Activated CD4-positive, alpha-beta memory T cell treated with anti-CD3 and anti-CD28 coated beads for 36 hours (primary cell): Measurements from ENCODE around the gene PHTF2. TPM values are rescaled to one million over a fixed set of nuclear protein-coding genes. Genes with fewer than 3 reads are reported as not detected.

Experiments used
- CTCF ChIA-PET: fragments of 350-600 bp; sonication (Branson Sonifier 250); formaldehyde crosslinking; loops from one replicate; lab custom pipeline; 2021; ENCODE audit warnings: antibody characterized with exemption, inconsistent platforms; lab: Charles Lee
- POLR2A ChIA-PET: fragments of 350-600 bp; sonication (Branson Sonifier 250); formaldehyde crosslinking; loops from one replicate; lab custom pipeline; 2021; ENCODE audit warnings: antibody characterized with exemption; lab: Charles Lee
- DNase-seq: peaks from one replicate; pipeline ENCODE4 v3.0.0-alpha.2; 2020
- H3K27ac Mint-ChIP-seq: one replicate; pipeline ENCODE4 v1.8.0; 2021; ENCODE audit warnings: mixed read lengths
- H3K27me3 Mint-ChIP-seq: one replicate; pipeline ENCODE4 v1.8.0; 2021; ENCODE audit warnings: mixed read lengths
- H3K36me3 Mint-ChIP-seq: one replicate; pipeline ENCODE4 v1.8.0; 2021; ENCODE audit warnings: mixed read lengths
- H3K4me1 Mint-ChIP-seq: one replicate; pipeline ENCODE4 v1.8.0; 2021; ENCODE audit warnings: low read depth, mixed read lengths
- H3K4me3 Mint-ChIP-seq: one replicate; pipeline ENCODE4 v1.8.0; 2021; ENCODE audit warnings: mild to moderate bottlenecking, mixed read lengths
- H3K9me3 Mint-ChIP-seq: one replicate; pipeline ENCODE4 v1.8.0; 2021; ENCODE audit warnings: mixed read lengths
- intact Hi-C: fragments of 100-400 bp; cut with micrococcal nuclease; formaldehyde crosslinking; loops from one replicate; pipeline ENCODE4 v1.15.1; 2023
- total RNA-seq, 2 experiments: library from RNA; stranded (reverse); gene quantifications; one replicate each; pipeline ENCODE4 v1.2.3, GENCODE V29; 2021

Gene PHTF2
- 10 to 100 TPM; 40.8 to 41.2 TPM for total RNA-seq

DNA sequence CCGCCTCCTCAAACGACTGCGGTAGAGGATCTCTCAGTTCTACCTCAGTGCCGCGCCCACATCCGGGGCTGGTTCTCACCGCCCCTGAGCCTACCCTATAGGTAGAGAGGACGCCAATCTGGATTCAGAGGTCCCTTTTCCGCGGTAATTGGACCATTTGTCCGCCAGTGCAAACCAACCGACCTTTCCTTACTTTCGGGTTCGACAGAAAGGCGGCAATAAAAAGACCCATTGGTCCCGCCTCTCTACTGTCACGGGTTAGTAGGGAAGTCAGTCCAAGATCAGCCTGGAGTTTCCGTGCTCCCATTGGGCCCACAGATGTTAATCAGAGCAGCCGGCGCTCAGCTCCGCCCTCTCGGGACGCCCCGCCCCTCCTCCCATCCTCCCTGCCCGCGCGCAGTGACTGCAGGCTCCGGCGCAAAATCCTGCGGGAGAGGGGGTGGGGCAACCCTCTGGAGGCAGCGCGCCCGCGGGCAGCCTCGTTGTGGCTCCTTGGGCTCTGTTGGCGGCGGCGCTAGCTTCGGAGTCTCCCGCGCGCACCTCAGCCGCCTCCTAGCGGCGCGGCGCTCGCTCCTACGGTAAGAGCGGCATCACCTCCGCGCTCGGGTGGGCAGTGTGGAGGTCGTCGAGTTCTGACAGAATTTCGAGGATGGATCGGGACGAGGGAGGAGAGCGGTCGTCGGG is at the start of gene PHTF2, which contains the start of gene TMEM60:
Gene PHTF2 (plus strand): TSS at position 380 of the 684 bp plus-strand sequence.
Gene TMEM60 (minus strand): TSS at position 41 of the 684 bp plus-strand sequence. CDS start 4,061 bp downstream, outside the sequence.
- H3K4me3 Mint-ChIP-seq: peak within 1 kb of the TSS; percentile 91
- intact Hi-C loops: loop anchor here (1.0 to 5.0 kb wide), 7 partner anchors 33 to 676 kb away; partner anchors contain the start of genes CCDC146, PTPN12 and RSBN1L

DNA sequence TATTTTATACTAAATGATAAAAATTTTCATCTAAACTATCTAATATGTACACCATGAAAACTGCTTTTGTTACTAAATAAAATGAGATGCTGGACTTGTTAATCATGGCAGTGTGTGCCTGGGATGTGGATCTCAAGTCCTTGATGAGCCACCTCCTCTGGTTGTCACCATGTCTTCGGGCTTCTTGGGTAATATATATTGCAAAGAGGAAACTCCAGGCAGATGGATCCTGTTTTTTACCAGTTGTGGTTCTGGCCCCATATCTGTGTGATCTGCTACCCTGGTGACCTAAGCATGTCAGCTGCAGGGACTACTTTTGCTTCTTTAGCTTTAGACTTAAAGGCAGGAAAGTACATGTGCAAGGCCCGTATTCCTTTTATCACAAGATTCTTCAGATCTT is 46.6 kb upstream of the PHTF2 start:
- ChIA-PET POLR2A (no interaction called here), CTCF (interaction anchor here (2.5 kb wide), 1 partner anchor 100 kb away, joined by 20 read pairs; no protein-coding TSS in a partner anchor)
- no peak for DNase-seq
- intact Hi-C loops: no loop called here
- H3K27me3 Mint-ChIP-seq: no peaks in the 10 kb centered on the region
- H3K4me3 Mint-ChIP-seq: no peak overlapping the region
- peaks cover 42% of the 10 kb centered on the region for H3K4me1 Mint-ChIP-seq
- peaks cover 12% of the 10 kb centered on the region for H3K36me3 Mint-ChIP-seq
- H3K27ac Mint-ChIP-seq: no peak overlapping the region
- no peaks in the 10 kb centered on the region for H3K9me3 Mint-ChIP-seq

More for the DNA sequence above, at the start of gene PHTF2, which contains the start of gene TMEM60:
- ChIA-PET POLR2A (interaction anchor here (0.5 to 2.3 kb wide), 6 partner anchors 13 to 102 kb away, joined by 3 to 25 read pairs (median 4); partner anchors contain the start of gene RSBN1L), CTCF (interaction anchor here (0.7 to 2.4 kb wide), 10 partner anchors 14 to 222 kb away, joined by 3 to 12 read pairs (median 4); no protein-coding TSS in a partner anchor)
- H3K4me1 Mint-ChIP-seq: peaks cover 68% of the 10 kb centered on the region
- peak within 1 kb of the TSS; percentile 92 for H3K27ac Mint-ChIP-seq
- H3K27me3 Mint-ChIP-seq: no peaks in the 10 kb centered on the region
- H3K36me3 Mint-ChIP-seq: peaks cover 13% of the 10 kb centered on the region
- no peaks in the 10 kb centered on the region for H3K9me3 Mint-ChIP-seq
- DNase-seq: peak; percentile 96

DNA sequence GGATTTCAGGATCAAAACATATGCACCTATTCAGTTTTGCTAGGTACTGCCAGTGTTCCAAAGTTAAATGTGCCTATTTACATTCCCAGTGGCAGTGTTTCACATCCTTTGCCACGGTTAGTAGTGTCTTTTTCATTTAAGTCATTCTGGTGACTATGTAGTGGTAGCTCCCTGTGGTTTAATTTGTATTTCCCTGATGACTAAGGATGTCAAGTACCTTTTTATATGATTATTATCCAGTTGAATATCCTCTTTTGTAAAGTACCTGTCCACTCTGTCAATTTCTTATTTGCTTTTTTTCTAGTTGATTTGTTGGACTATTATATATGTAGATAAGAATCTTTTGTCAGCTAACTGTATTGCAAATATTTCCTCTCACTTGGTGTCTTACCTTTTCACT is 45.4 kb upstream of the PHTF2 start:
- H3K27me3 Mint-ChIP-seq: no peaks in the 10 kb centered on the region
- POLR2A ChIA-PET: no interaction called here
- H3K4me3 Mint-ChIP-seq: no peak overlapping the region
- H3K36me3 Mint-ChIP-seq: peaks cover 12% of the 10 kb centered on the region
- H3K27ac Mint-ChIP-seq: no peak overlapping the region
- H3K9me3 Mint-ChIP-seq: no peaks in the 10 kb centered on the region
- peaks cover 48% of the 10 kb centered on the region for H3K4me1 Mint-ChIP-seq
- CTCF ChIA-PET: interaction anchor here (0.9 to 2.5 kb wide), 4 partner anchors 94 to 182 kb away, joined by 3 to 20 read pairs (median 5); no protein-coding TSS in a partner anchor
- DNase-seq: no peak
- intact Hi-C loops: no loop called here

DNA sequence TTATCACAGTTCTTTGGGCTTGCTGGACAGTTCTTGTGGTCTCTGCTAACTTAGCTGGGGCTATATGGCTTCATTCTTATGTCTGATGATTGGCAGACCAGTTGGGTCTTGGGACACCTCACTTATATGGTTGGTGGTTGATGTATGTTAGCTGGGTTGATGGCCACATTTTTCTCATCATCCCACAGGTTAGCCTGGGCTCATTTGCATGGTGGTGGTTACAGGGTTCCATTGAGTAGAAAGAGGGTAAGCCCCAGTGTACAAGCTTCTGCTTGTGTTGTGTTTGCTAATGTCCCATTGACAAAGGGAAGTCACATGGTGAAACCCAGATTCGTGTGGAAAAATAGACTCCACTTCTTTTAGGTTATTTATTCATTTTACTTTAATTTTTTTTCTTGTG is 41.0 kb upstream of the PHTF2 start:
- no peak overlapping the region for H3K4me3 Mint-ChIP-seq
- no peaks in the 10 kb centered on the region for H3K36me3 Mint-ChIP-seq
- POLR2A ChIA-PET: interaction anchor here (1.5 kb wide), 1 partner anchor 62 kb away, joined by 5 read pairs; the partner anchor contains the start of gene RSBN1L
- H3K27me3 Mint-ChIP-seq: no peaks in the 10 kb centered on the region
- intact Hi-C loops: loop anchor here (5.0 kb wide), 1 partner anchor 220 kb away; the partner anchor contains the start of gene PTPN12
- H3K4me1 Mint-ChIP-seq: peaks cover 31% of the 10 kb centered on the region
- no peaks in the 10 kb centered on the region for H3K9me3 Mint-ChIP-seq
- H3K27ac Mint-ChIP-seq: peak overlapping the region; percentile 68
- CTCF ChIA-PET: interaction anchor here (0.7 to 3.7 kb wide), 5 partner anchors 59 to 126 kb away, joined by 3 to 39 read pairs (median 4); no protein-coding TSS in a partner anchor
- peak; percentile 26 for DNase-seq

DNA sequence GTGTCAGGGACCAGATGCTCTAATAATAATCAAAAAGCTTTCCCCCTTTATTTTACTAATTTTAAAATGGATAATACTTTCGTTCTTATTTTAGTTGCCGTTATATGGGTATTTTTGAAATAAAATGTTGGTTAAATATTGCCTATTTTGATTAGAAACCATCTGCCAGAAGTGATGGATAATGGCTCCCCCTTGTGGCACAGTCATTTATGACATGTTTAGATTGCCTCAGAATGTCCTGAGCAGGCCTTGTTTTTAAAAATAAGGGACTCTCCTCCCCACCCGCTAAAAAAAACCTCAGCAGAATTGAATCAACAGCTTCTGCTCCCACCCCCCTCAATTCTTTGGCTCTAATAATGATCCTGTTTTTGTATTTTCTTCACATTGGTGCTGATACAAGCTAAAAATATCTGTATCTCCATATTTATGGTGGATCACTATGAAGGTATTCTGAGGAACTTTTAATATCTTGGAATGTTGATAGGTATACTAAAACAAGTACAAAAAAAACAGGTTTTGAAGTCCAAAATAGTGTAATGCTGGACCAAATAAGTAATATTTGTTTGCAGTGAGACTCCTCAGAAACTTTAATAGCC is 39.2 kb upstream of the PHTF2 start:
- H3K27me3 Mint-ChIP-seq: no peaks in the 10 kb centered on the region
- no peak overlapping the region for H3K4me3 Mint-ChIP-seq
- peaks cover 21% of the 10 kb centered on the region for H3K4me1 Mint-ChIP-seq
- no peak overlapping the region for H3K27ac Mint-ChIP-seq
- ChIA-PET CTCF (interaction anchor here (0.6 to 3.7 kb wide), 27 partner anchors 12 to 637 kb away, joined by 3 to 156 read pairs (median 4); partner anchors contain the start of genes CCDC146, GSAP and RSBN1L), POLR2A (no interaction called here)
- peak; percentile 65 for DNase-seq
- H3K36me3 Mint-ChIP-seq: no peaks in the 10 kb centered on the region
- no peaks in the 10 kb centered on the region for H3K9me3 Mint-ChIP-seq
- intact Hi-C loops: loop anchor here (1.0 to 5.0 kb wide), 4 partner anchors 63 to 281 kb away; partner anchors contain the start of genes PTPN12 and RSBN1L

GRCh38 chr7:77760809-77761453 is 37.6 kb upstream of the PHTF2 start:
- intact Hi-C loops: no loop called here
- no peaks in the 10 kb centered on the region for H3K9me3 Mint-ChIP-seq
- H3K4me3 Mint-ChIP-seq: no peak overlapping the region
- peaks cover 19% of the 10 kb centered on the region for H3K4me1 Mint-ChIP-seq
- no peak overlapping the region for H3K27ac Mint-ChIP-seq
- H3K27me3 Mint-ChIP-seq: no peaks in the 10 kb centered on the region
- ChIA-PET CTCF (interaction anchor here (0.8 to 3.7 kb wide), 5 partner anchors 35 to 390 kb away, joined by 3 to 156 read pairs (median 11); partner anchors contain the start of gene RSBN1L), POLR2A (no interaction called here)
- peaks cover 4% of the 10 kb centered on the region for H3K36me3 Mint-ChIP-seq
- no peak for DNase-seq

GRCh38 chr7:77765481-77765880 is 33.1 kb upstream of the PHTF2 start:
- Mint-ChIP-seq H3K4me3 (no peak overlapping the region), H3K4me1 (peaks cover 7% of the 10 kb centered on the region), H3K9me3 (no peaks in the 10 kb centered on the region), H3K27me3 (no peaks in the 10 kb centered on the region), H3K36me3 (peaks cover 9% of the 10 kb centered on the region), H3K27ac (no peak overlapping the region)
- intact Hi-C loops: no loop called here
- ChIA-PET POLR2A (no interaction called here), CTCF (interaction anchor here (0.7 to 1.1 kb wide), 2 partner anchors 107 to 114 kb away, joined by 5 to 7 read pairs; no protein-coding TSS in a partner anchor)
- DNase-seq: no peak

- Mint-ChIP-seq H3K36me3 (peaks cover 11% of the 10 kb centered on the region), H3K27me3 (no peaks in the 10 kb centered on the region)
These were observed 32.4 kb upstream of the PHTF2 start for GRCh38 chr7:77765906-77766800.

GRCh38 chr7:77766801-77767605 is 31.6 kb upstream of the PHTF2 start:
- CTCF ChIA-PET: no interaction called here
- POLR2A ChIA-PET: no interaction called here
- DNase-seq: no peak
- Mint-ChIP-seq H3K27ac (no peak overlapping the region), H3K4me3 (no peak overlapping the region), H3K36me3 (peaks cover 11% of the 10 kb centered on the region), H3K9me3 (no peaks in the 10 kb centered on the region), H3K27me3 (no peaks in the 10 kb centered on the region), H3K4me1 (peaks cover 7% of the 10 kb centered on the region)
- intact Hi-C loops: no loop called here

More at GRCh38 chr7:77765906-77766800, 32.4 kb upstream of the PHTF2 start:
- ChIA-PET POLR2A (no interaction called here), CTCF (interaction anchor here (1.1 kb wide), 1 partner anchor 115 kb away, joined by 7 read pairs; no protein-coding TSS in a partner anchor)
- Mint-ChIP-seq H3K4me3 (no peak overlapping the region), H3K4me1 (peaks cover 7% of the 10 kb centered on the region), H3K9me3 (no peaks in the 10 kb centered on the region), H3K27ac (no peak overlapping the region)
- no peak for DNase-seq
- intact Hi-C loops: no loop called here

- intact Hi-C loops: no loop called here
- ChIA-PET POLR2A (no interaction called here), CTCF (no interaction called here)
- Mint-ChIP-seq H3K27ac (no peak overlapping the region), H3K36me3 (peaks cover 16% of the 10 kb centered on the region), H3K27me3 (no peaks in the 10 kb centered on the region), H3K4me1 (no peaks in the 10 kb centered on the region), H3K4me3 (no peak overlapping the region), H3K9me3 (no peaks in the 10 kb centered on the region)
- no peak for DNase-seq
These were observed 28.3 kb upstream of the PHTF2 start for GRCh38 chr7:77770316-77770715.
